K562 (cell line): Measurements from ENCODE around the gene PRUNE1. TPM values are rescaled to one million over a fixed set of nuclear protein-coding genes. Genes with fewer than 3 reads are reported as not detected.

ENCODE experiments used
- BCOR ChIP-seq: fragments of 450-650 bp; IDR thresholded peaks from 2 replicates; pipeline ENCODE4 v1.6.1; 2016
- CHD1 ChIP-seq: fragments of 200-600 bp; sonication (generic); IDR thresholded peaks from one replicate; pipeline ENCODE4 v1.6.1; 2012; ENCODE audit warnings: mild to moderate bottlenecking, moderate library complexity, low read length, inconsistent platforms
- DIDO1 ChIP-seq: fragments of 450-650 bp; IDR thresholded peaks from 2 replicates; pipeline ENCODE4 v1.6.1; 2016; ENCODE audit warnings: low read depth, missing biosample characterization, missing genetic modification characterization
- E2F1 ChIP-seq: sonication (generic); formaldehyde crosslinking; IDR thresholded peaks from 2 replicates; pipeline ENCODE4 v1.8.1; 2023; ENCODE audit warnings: mild to moderate bottlenecking, missing genetic modification reagents, moderate library complexity
- HNRNPK ChIP-seq: fragments of 200-400 bp; formaldehyde crosslinking; IDR thresholded peaks from one replicate; pipeline ENCODE4 v1.6.1; 2018; ENCODE audit warnings: mild to moderate bottlenecking, low read depth, low read length; ENCODE audit not compliant: poor library complexity, severe bottlenecking
- PHTF2 ChIP-seq: fragments of 250-450 bp; sonication (Bioruptor Pico); IDR thresholded peaks from 2 replicates; pipeline ENCODE4 v1.5.0; 2021; ENCODE audit warnings: mild to moderate bottlenecking
- PRPF4 ChIP-seq: fragments of 200-400 bp; formaldehyde crosslinking; IDR thresholded peaks from one replicate; pipeline ENCODE4 v1.6.1; 2017; ENCODE audit warnings: low read length, low read depth, mild to moderate bottlenecking; ENCODE audit not compliant: insufficient read depth, poor library complexity, severe bottlenecking
- PTBP1 ChIP-seq: fragments of 200-400 bp; formaldehyde crosslinking; IDR thresholded peaks from 2 replicates; pipeline ENCODE4 v1.6.1; 2017; ENCODE audit warnings: low read depth, low read length
- RCOR1 ChIP-seq, 2 experiments: IDR thresholded peaks; 2 replicates each; pipeline ENCODE4 v1.6.1; 2012; ENCODE audit warnings: low read depth in 2 of 2, low read length in 2 of 2, borderline replicate concordance in 1 of 2, improper control_type of control experiment in 1 of 2
- SMC3 ChIP-seq: conservative IDR thresholded peaks from 2 replicates; pipeline ENCODE4 v1.6.1; 2011; ENCODE audit warnings: low read depth, low read length, improper control_type of control experiment; ENCODE audit not compliant: insufficient read depth
- XRCC5 ChIP-seq: fragments of 200-400 bp; formaldehyde crosslinking; IDR thresholded peaks from 2 replicates; pipeline ENCODE4 v1.6.1; 2017; ENCODE audit warnings: low read depth, mild to moderate bottlenecking, low read length
- ZNF134 ChIP-seq: fragments of 250-450 bp; sonication (Bioruptor Pico); conservative IDR thresholded peaks from 2 replicates; pipeline ENCODE4 v1.4.0; 2020
- ZNF140 ChIP-seq: fragments of 250-450 bp; sonication (Bioruptor Pico); IDR thresholded peaks from 2 replicates; pipeline ENCODE4 v1.8.0; 2021; ENCODE audit warnings: moderate library complexity, mild to moderate bottlenecking, inconsistent platforms
- ZNF184 ChIP-seq: sonication (generic); formaldehyde crosslinking; IDR thresholded peaks from 2 replicates; pipeline ENCODE4 v1.5.0; 2020; ENCODE audit warnings: missing genetic modification reagents
- polyA plus RNA-seq, 8 experiments: library from polyadenylated mRNA; depleted of rRNA in 4 of 8; stranded (reverse) in 5 of 8; unstranded in 3 of 8; fragments of >200 nt; fragmentation: Nextera tagmentation in 2 of 8; fragmentation: Illumina TruSeq in 1 of 8; extraction: Ambion mirVana in 2 of 8; extraction: Trizol in 1 of 8; gene quantifications; 2 replicates each; pipeline versions ENCODE4 v1.2.1 to v1.2.3, GENCODE V29; 2011 to 2014; ENCODE audit warnings: inconsistent platforms in 1 of 8, missing spikeins in 1 of 8
- total RNA-seq, 7 experiments: library from RNA; depleted of rRNA in 6 of 7; stranded (reverse); fragments of >200 nt in 6 of 7; fragmentation: Illumina TruSeq in 2 of 7; extraction: Trizol in 2 of 7; gene quantifications; 2 replicates each; pipeline versions ENCODE4 v1.2.1 to v1.2.3, GENCODE V29; 2011 to 2021; ENCODE audit warnings: low replicate concordance in 1 of 7
- TF ChIP-seq, protein P1 (sequence below): sonication (generic); formaldehyde crosslinking; IDR thresholded peaks from 2 replicates; pipeline ENCODE4 v1.8.0; 2023; ENCODE audit warnings: mild to moderate bottlenecking, missing genetic modification reagents
- TF ChIP-seq, protein P2 (sequence below), 2 experiments: fragments of 150-350 bp in 1 of 2; IDR thresholded peaks; 2 replicates each; pipeline ENCODE4 v1.6.1; 2012 to 2016; ENCODE audit warnings: low read depth in 2 of 2, low read length in 2 of 2, mild to moderate bottlenecking in 1 of 2, moderate library complexity in 1 of 2
- TF ChIP-seq, protein P3 (sequence below), 2 experiments: fragments of 450-650 bp; conservative IDR thresholded peaks; 2 replicates each; pipeline ENCODE4 v1.6.1; 2017; ENCODE audit warnings: mild to moderate bottlenecking in 2 of 2, moderate library complexity in 2 of 2
- TF ChIP-seq, protein P4 (sequence below): fragments of 450-650 bp; formaldehyde crosslinking; IDR thresholded peaks from 2 replicates; pipeline ENCODE4 v1.4.0; 2020; ENCODE audit warnings: mild to moderate bottlenecking

The PRUNE1 gene
- total and polyA plus RNA-seq, 9 of the 15 experiments (the other 6 are each of a cell fraction or from before 2014, with no cell fraction given): 16.7 to 48.3 (median 26.2) TPM

DNA sequence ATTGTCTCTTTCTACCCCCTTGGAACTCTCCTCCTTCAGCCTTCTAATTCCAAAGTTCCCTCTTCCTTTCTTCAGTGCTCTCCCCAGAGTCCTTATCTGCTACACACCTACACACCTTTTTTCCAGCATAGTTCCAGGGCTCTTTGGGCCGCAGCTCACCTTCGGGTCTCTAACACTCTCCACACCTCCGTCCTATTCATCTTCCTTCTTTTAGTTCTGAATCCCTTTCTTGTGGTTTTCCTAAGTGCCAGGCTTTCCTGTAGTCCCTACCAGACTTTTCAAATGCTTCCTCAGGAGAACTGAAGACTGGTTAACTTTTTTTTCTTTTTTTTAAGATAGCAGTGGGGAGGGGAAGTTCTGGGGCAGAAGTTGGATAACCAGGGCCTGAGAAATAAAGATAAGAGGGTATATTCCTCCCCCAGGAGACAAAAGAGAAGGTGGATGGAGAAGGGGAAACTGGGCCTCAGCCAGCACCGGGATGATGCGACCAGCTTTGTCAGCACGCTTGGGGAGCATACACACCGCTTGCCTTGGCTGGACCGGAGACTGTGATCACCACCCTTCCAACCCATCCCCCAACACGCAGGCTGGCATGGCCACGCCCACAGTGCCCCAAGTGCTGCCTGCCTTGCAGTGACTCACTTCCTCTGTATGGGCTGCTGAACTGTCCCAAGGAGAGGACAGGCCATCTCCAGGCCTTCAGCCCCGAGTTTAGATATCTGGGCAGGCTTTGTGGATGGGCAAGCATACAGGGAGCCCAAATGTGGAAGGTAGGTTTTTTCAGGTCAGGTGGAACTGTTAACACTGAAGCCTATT is 31.2 kb upstream of the PRUNE1 start (continued):
- no peak for TF ChIP-seq E2F1
- TF ChIP-seq PRPF4: no peak
- TF ChIP-seq, protein P1, sequence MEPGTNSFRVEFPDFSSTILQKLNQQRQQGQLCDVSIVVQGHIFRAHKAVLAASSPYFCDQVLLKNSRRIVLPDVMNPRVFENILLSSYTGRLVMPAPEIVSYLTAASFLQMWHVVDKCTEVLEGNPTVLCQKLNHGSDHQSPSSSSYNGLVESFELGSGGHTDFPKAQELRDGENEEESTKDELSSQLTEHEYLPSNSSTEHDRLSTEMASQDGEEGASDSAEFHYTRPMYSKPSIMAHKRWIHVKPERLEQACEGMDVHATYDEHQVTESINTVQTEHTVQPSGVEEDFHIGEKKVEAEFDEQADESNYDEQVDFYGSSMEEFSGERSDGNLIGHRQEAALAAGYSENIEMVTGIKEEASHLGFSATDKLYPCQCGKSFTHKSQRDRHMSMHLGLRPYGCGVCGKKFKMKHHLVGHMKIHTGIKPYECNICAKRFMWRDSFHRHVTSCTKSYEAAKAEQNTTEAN: no peak
- TF ChIP-seq, protein P2, sequence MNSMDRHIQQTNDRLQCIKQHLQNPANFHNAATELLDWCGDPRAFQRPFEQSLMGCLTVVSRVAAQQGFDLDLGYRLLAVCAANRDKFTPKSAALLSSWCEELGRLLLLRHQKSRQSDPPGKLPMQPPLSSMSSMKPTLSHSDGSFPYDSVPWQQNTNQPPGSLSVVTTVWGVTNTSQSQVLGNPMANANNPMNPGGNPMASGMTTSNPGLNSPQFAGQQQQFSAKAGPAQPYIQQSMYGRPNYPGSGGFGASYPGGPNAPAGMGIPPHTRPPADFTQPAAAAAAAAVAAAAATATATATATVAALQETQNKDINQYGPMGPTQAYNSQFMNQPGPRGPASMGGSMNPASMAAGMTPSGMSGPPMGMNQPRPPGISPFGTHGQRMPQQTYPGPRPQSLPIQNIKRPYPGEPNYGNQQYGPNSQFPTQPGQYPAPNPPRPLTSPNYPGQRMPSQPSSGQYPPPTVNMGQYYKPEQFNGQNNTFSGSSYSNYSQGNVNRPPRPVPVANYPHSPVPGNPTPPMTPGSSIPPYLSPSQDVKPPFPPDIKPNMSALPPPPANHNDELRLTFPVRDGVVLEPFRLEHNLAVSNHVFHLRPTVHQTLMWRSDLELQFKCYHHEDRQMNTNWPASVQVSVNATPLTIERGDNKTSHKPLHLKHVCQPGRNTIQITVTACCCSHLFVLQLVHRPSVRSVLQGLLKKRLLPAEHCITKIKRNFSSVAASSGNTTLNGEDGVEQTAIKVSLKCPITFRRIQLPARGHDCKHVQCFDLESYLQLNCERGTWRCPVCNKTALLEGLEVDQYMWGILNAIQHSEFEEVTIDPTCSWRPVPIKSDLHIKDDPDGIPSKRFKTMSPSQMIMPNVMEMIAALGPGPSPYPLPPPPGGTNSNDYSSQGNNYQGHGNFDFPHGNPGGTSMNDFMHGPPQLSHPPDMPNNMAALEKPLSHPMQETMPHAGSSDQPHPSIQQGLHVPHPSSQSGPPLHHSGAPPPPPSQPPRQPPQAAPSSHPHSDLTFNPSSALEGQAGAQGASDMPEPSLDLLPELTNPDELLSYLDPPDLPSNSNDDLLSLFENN (IDR thresholded peaks at IDR 0.05; ENCODE audit: low read depth in 2 of 2, low read length in 2 of 2): peak in 1 of 2 experiments; percentile 82; a peak in 1 of 4 replicates
- TF ChIP-seq ZNF184 (CRISPR knock-in tag): no peak
- TF ChIP-seq SMC3: no peak
- no peak for TF ChIP-seq DIDO1
- TF ChIP-seq HNRNPK: no peak
- TF ChIP-seq BCOR: peak; percentile 77
- TF ChIP-seq CHD1: no peak
- TF ChIP-seq, protein P3, sequence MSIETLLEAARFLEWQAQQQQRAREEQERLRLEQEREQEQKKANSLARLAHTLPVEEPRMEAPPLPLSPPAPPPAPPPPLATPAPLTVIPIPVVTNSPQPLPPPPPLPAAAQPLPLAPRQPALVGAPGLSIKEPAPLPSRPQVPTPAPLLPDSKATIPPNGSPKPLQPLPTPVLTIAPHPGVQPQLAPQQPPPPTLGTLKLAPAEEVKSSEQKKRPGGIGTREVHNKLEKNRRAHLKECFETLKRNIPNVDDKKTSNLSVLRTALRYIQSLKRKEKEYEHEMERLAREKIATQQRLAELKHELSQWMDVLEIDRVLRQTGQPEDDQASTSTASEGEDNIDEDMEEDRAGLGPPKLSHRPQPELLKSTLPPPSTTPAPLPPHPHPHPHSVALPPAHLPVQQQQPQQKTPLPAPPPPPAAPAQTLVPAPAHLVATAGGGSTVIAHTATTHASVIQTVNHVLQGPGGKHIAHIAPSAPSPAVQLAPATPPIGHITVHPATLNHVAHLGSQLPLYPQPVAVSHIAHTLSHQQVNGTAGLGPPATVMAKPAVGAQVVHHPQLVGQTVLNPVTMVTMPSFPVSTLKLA (conservative IDR thresholded peaks at IDR 0.05): peak; percentile 41 to 74
- no peak for TF ChIP-seq PHTF2 (CRISPR knock-in tag)
- TF ChIP-seq, protein P4, sequence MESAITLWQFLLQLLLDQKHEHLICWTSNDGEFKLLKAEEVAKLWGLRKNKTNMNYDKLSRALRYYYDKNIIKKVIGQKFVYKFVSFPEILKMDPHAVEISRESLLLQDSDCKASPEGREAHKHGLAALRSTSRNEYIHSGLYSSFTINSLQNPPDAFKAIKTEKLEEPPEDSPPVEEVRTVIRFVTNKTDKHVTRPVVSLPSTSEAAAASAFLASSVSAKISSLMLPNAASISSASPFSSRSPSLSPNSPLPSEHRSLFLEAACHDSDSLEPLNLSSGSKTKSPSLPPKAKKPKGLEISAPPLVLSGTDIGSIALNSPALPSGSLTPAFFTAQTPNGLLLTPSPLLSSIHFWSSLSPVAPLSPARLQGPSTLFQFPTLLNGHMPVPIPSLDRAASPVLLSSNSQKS (CRISPR knock-in tag): no peak
- TF ChIP-seq ZNF140 (CRISPR knock-in tag): no peak
- TF ChIP-seq ZNF134 (CRISPR knock-in tag): peak; percentile 24; the same call in 1 of the 2 replicates
- no peak for TF ChIP-seq PTBP1
- TF ChIP-seq XRCC5: 0 out of 2 replicates have a peak, but pooled peaks have one; percentile 55
- TF ChIP-seq RCOR1 (IDR thresholded peaks at IDR 0.05; ENCODE audit: borderline replicate concordance in 1 of 2, low read depth in 2 of 2, low read length in 2 of 2): peak; percentile 65 to 95; a peak in 3 of 4 replicates
